Neuronal stem cell (in vitro differentiated cells): ENCODE data around the gene RPIA.

ENCODE experiments used
- DNase-seq: peaks from one replicate; pipeline ENCODE4 v3.0.0-alpha.2; 2013; ENCODE audit warnings: low spot score
- H2AFZ ChIP-seq: one replicate; pipeline ENCODE4 v1.6.1; 2013; ENCODE audit warnings: mild to moderate bottlenecking, low read length, inconsistent platforms
- H2AK5ac ChIP-seq: 2 replicates; pipeline ENCODE4 v1.6.1; 2013; ENCODE audit warnings: low read depth, mild to moderate bottlenecking, inconsistent platforms, low read length, moderate library complexity, mixed read lengths
- H2BK120ac ChIP-seq: 2 replicates; pipeline ENCODE4 v1.6.1; 2013; ENCODE audit warnings: low read depth, mild to moderate bottlenecking, inconsistent platforms, low read length, moderate library complexity, mixed read lengths
- H2BK12ac ChIP-seq: one replicate; pipeline ENCODE4 v1.6.1; 2013; ENCODE audit warnings: low read length, inconsistent platforms
- H2BK15ac ChIP-seq: 2 replicates; pipeline ENCODE4 v1.6.1; 2013; ENCODE audit warnings: mild to moderate bottlenecking, low read length, inconsistent platforms, mixed read lengths
- H2BK5ac ChIP-seq: one replicate; pipeline ENCODE4 v1.6.1; 2013; ENCODE audit warnings: inconsistent platforms, mild to moderate bottlenecking, low read length, moderate library complexity
- H3K14ac ChIP-seq: one replicate; pipeline ENCODE4 v1.6.1; 2013; ENCODE audit warnings: low read length, inconsistent platforms
- H3K18ac ChIP-seq: 2 replicates; pipeline ENCODE4 v1.6.1; 2013; ENCODE audit warnings: low read length, inconsistent platforms
- H3K23ac ChIP-seq: 2 replicates; pipeline ENCODE4 v1.6.1; 2013; ENCODE audit warnings: low read depth, mild to moderate bottlenecking, mixed read lengths, low read length, inconsistent platforms; ENCODE audit not compliant: poor library complexity
- H3K27ac ChIP-seq: replicated peaks from 3 replicates; pipeline ENCODE4 v1.5.1; 2013; ENCODE audit warnings: low read length, inconsistent platforms
- H3K27me3 ChIP-seq, 3 experiments: 2 replicates each; pipeline ENCODE4 v1.6.1; 2013; ENCODE audit warnings: low read length in 3 of 3, mild to moderate bottlenecking in 2 of 3, inconsistent platforms in 1 of 3, low read depth in 1 of 3, mixed read lengths in 1 of 3, moderate library complexity in 1 of 3; ENCODE audit not compliant: control insufficient read depth in 3 of 3, insufficient read depth in 3 of 3
- H3K36me3 ChIP-seq, 2 donors: replicated peaks in 1 of 2; 2 replicates each; pipeline ENCODE4 v1.6.1; 2013; ENCODE audit warnings: low read length in 2 of 2; ENCODE audit not compliant: control insufficient read depth in 2 of 2, insufficient read depth in 2 of 2
- H3K4ac ChIP-seq: 2 replicates; pipeline ENCODE4 v1.6.1; 2013; ENCODE audit warnings: inconsistent platforms, mild to moderate bottlenecking, low read length, moderate library complexity
- H3K4me1 ChIP-seq, 2 donors: 1 replicate in 1 of 2; 2 replicates in 1 of 2; pipeline ENCODE4 v1.6.1; 2013; ENCODE audit warnings: low read length in 2 of 2, low read depth in 1 of 2; ENCODE audit not compliant: control insufficient read depth in 2 of 2, insufficient read depth in 1 of 2
- H3K4me2 ChIP-seq: one replicate; pipeline ENCODE4 v1.6.1; 2013; ENCODE audit warnings: mild to moderate bottlenecking, low read length, inconsistent platforms; ENCODE audit not compliant: insufficient read depth, poor library complexity, severe bottlenecking
- H3K4me3 ChIP-seq, 2 donors: 2 replicates each; pipeline ENCODE4 v1.5.1; 2013; ENCODE audit warnings: low read length in 2 of 2, mild to moderate bottlenecking in 2 of 2, inconsistent platforms in 1 of 2, moderate library complexity in 1 of 2
- H3K79me1 ChIP-seq: one replicate; pipeline ENCODE4 v1.6.1; 2013; ENCODE audit warnings: low read depth, mild to moderate bottlenecking, inconsistent platforms, low read length, moderate library complexity
- H3K9ac ChIP-seq: one replicate; pipeline ENCODE4 v1.6.1; 2013; ENCODE audit warnings: mild to moderate bottlenecking, low read depth, low read length, inconsistent platforms; ENCODE audit not compliant: poor library complexity
- H3K9me3 ChIP-seq, 2 donors: replicated peaks in 1 of 2; 2 replicates each; pipeline versions ENCODE3 to v1.6.1; 2013; ENCODE audit warnings: low read length in 2 of 2, mild to moderate bottlenecking in 2 of 2, inconsistent platforms in 1 of 2, low read depth in 1 of 2, mixed read lengths in 1 of 2, moderate library complexity in 1 of 2; ENCODE audit not compliant: control insufficient read depth in 2 of 2, insufficient read depth in 1 of 2
- H4K8ac ChIP-seq: one replicate; pipeline ENCODE4 v1.6.1; 2013; ENCODE audit warnings: low read depth, mild to moderate bottlenecking, inconsistent platforms, low read length, moderate library complexity
- H4K91ac ChIP-seq: one replicate; pipeline ENCODE4 v1.6.1; 2013; ENCODE audit warnings: low read length, low read depth, mild to moderate bottlenecking, inconsistent platforms; ENCODE audit not compliant: poor library complexity
- WGBS, 2 donors: extraction: QIAGEN DNeasy Blood & Tissue Kit; methylation state at CpG; one replicate each; pipeline ENCODE4 v1.1.7; 2013; ENCODE audit warnings: missing lambda C conversion rate in 2 of 2, mixed read lengths in 1 of 2; ENCODE audit not compliant: insufficient read length in 2 of 2, insufficient replicate concordance in 1 of 2; ENCODE audit errors: extremely low coverage in 2 of 2; 5-methylcytosine and 5-hydroxymethylcytosine counted together

The RPIA gene

GRCh38 chr2:88654714-88655113 is 36.8 kb upstream of the RPIA start:
- H3K27me3 ChIP-seq = no peaks in the 10 kb centered on the region
- H2AK5ac ChIP-seq = no peak overlapping the region
- H4K8ac ChIP-seq = no peak overlapping the region
- H3K18ac ChIP-seq = no peak overlapping the region
- H2BK15ac ChIP-seq = no peak overlapping the region
- no peaks in the 10 kb centered on the region for H3K9me3 ChIP-seq
- no peak overlapping the region for H3K4ac ChIP-seq
- H3K4me2 ChIP-seq = no peak overlapping the region
- no peak overlapping the region for H2BK120ac ChIP-seq
- no peaks in the 10 kb centered on the region for H3K36me3 ChIP-seq
- H3K4me1 ChIP-seq = no peaks in the 10 kb centered on the region
- no peak overlapping the region for H3K23ac ChIP-seq
- H3K27ac ChIP-seq = no peak overlapping the region
- no peak overlapping the region for H2BK5ac ChIP-seq
- WGBS, 2 donors = no CpG with 5 or more reads among the region's 2 CpGs
- H3K4me3 ChIP-seq = no peak overlapping the region
- no peak overlapping the region for H3K9ac ChIP-seq
- H4K91ac ChIP-seq = no peak overlapping the region
- no peak for DNase-seq
- H3K14ac ChIP-seq = no peak overlapping the region
- no peak overlapping the region for H2AFZ ChIP-seq
- H2BK12ac ChIP-seq = no peak overlapping the region
- H3K79me1 ChIP-seq = no peaks in the 10 kb centered on the region

GRCh38 chr2:88656690-88657089 is 34.8 kb upstream of the RPIA start:
- Histone ChIP-seq H3K23ac (no peak overlapping the region), H4K8ac (no peak overlapping the region), H2AK5ac (no peak overlapping the region), H2BK15ac (no peak overlapping the region), H3K4me3 (no peak overlapping the region), H3K36me3 (no peaks in the 10 kb centered on the region), H3K18ac (no peak overlapping the region), H3K9me3 (no peaks in the 10 kb centered on the region), H4K91ac (no peak overlapping the region), H3K9ac (no peak overlapping the region), H3K79me1 (no peaks in the 10 kb centered on the region), H2BK120ac (no peak overlapping the region), H2BK5ac (no peak overlapping the region), H2AFZ (no peak overlapping the region), H3K27me3 (no peaks in the 10 kb centered on the region), H3K4me2 (no peak overlapping the region), H3K4me1 (no peaks in the 10 kb centered on the region), H2BK12ac (no peak overlapping the region), H3K27ac (no peak overlapping the region), H3K4ac (no peak overlapping the region), H3K14ac (no peak overlapping the region)
- no CpG with 5 or more reads among the region's 3 CpGs for WGBS, 2 donors
- no peak for DNase-seq

- Histone ChIP-seq H3K9me3 (no peaks in the 10 kb centered on the region), H3K4me1 (no peaks in the 10 kb centered on the region), H3K27ac (no peak overlapping the region), H2AK5ac (no peak overlapping the region), H3K79me1 (no peaks in the 10 kb centered on the region), H3K23ac (no peak overlapping the region), H3K9ac (no peak overlapping the region), H2BK120ac (no peak overlapping the region), H2BK12ac (no peak overlapping the region), H2BK15ac (no peak overlapping the region), H3K4me3 (no peak overlapping the region), H3K18ac (no peak overlapping the region), H3K27me3 (no peaks in the 10 kb centered on the region), H3K4me2 (no peak overlapping the region), H3K4ac (no peak overlapping the region), H2AFZ (no peak overlapping the region), H4K8ac (no peak overlapping the region), H3K36me3 (no peaks in the 10 kb centered on the region), H4K91ac (no peak overlapping the region), H2BK5ac (no peak overlapping the region), H3K14ac (no peak overlapping the region)
- no peak for DNase-seq
- WGBS, 2 donors = no CpG with 5 or more reads among the region's 2 CpGs
Observed at GRCh38 chr2:88657131-88657530, 34.3 kb upstream of the RPIA start.

- Histone ChIP-seq H2AK5ac (no peak overlapping the region), H3K27me3 (no peaks in the 10 kb centered on the region), H3K14ac (no peak overlapping the region), H3K4me1 (no peaks in the 10 kb centered on the region), H4K91ac (no peak overlapping the region), H3K79me1 (no peaks in the 10 kb centered on the region), H2BK120ac (no peak overlapping the region), H3K36me3 (no peaks in the 10 kb centered on the region), H2AFZ (no peak overlapping the region), H2BK15ac (no peak overlapping the region), H3K4me2 (no peak overlapping the region), H2BK5ac (no peak overlapping the region), H3K4ac (no peak overlapping the region), H3K9ac (no peak overlapping the region), H3K4me3 (no peak overlapping the region), H3K23ac (no peak overlapping the region), H4K8ac (no peak overlapping the region), H3K27ac (no peak overlapping the region), H2BK12ac (no peak overlapping the region), H3K9me3 (peaks cover 0 to under 1% of the 10 kb centered on the region in 2 donors), H3K18ac (no peak overlapping the region)
- no peak for DNase-seq
- no CpG with 5 or more reads among the region's 3 CpGs for WGBS, 2 donors
Observed at GRCh38 chr2:88658326-88658725, 33.1 kb upstream of the RPIA start.
